Memory B cell (primary cell): ENCODE data around the gene HMCN2.

Experiments
- ATAC-seq: fragments of 150-1000 bp; cut with Tn5 transposase; 2 replicates; pipeline ENCODE4 v1.10.0; 2021; ENCODE audit warnings: low read depth, mild to moderate bottlenecking, moderate library complexity
- DNase-seq, 2 donors: peaks; one replicate each; pipeline ENCODE4 v3.0.0; 2022; ENCODE audit warnings: low spot score in 2 of 2
- H3K27ac Mint-ChIP-seq: one replicate; pipeline ENCODE4 v1.8.0; 2022; ENCODE audit warnings: mild to moderate bottlenecking, moderate library complexity, mixed read lengths
- H3K27me3 Mint-ChIP-seq: one replicate; pipeline ENCODE4 v1.8.0; 2022; ENCODE audit warnings: mixed read lengths
- H3K36me3 Mint-ChIP-seq: one replicate; pipeline ENCODE4 v1.8.0; 2022; ENCODE audit warnings: mild to moderate bottlenecking, mixed read lengths
- H3K4me1 Mint-ChIP-seq: one replicate; pipeline ENCODE4 v1.8.0; 2022; ENCODE audit warnings: mixed read lengths
- H3K4me3 Mint-ChIP-seq: one replicate; pipeline ENCODE4 v1.8.0; 2022; ENCODE audit warnings: mild to moderate bottlenecking, moderate library complexity, mixed read lengths
- H3K9me3 Mint-ChIP-seq: one replicate; pipeline ENCODE4 v1.8.0; 2022; ENCODE audit warnings: mixed read lengths

The HMCN2 gene

GRCh38 chr9:130325921-130326320 lies 60.4 kb downstream of the HMCN2 start:
- DNase-seq (no peak), ATAC-seq (no peak)
- no peaks in the 10 kb centered on the region for H3K36me3 Mint-ChIP-seq
- H3K27me3 Mint-ChIP-seq = peaks cover 30% of the 10 kb centered on the region
- no peak overlapping the region for H3K4me3 Mint-ChIP-seq
- H3K9me3 Mint-ChIP-seq = no peaks in the 10 kb centered on the region
- H3K27ac Mint-ChIP-seq = no peak overlapping the region
- H3K4me1 Mint-ChIP-seq = peaks cover 2% of the 10 kb centered on the region

- DNase-seq (no peak), ATAC-seq (no peak)
- no peaks in the 10 kb centered on the region for H3K36me3 Mint-ChIP-seq
- H3K9me3 Mint-ChIP-seq = no peaks in the 10 kb centered on the region
- H3K4me3 Mint-ChIP-seq = no peak overlapping the region
- H3K27me3 Mint-ChIP-seq = peaks cover 26% of the 10 kb centered on the region
- peaks cover 2% of the 10 kb centered on the region for H3K4me1 Mint-ChIP-seq
- H3K27ac Mint-ChIP-seq = no peak overlapping the region
Observed at GRCh38 chr9:130327070-130327780, 61.7 kb downstream of the HMCN2 start.

GRCh38 chr9:130327781-130328348 lies 62.3 kb downstream of the HMCN2 start:
- DNase-seq (no peak), ATAC-seq (no peak)
- Mint-ChIP-seq H3K4me3 (no peak overlapping the region), H3K4me1 (peaks cover 2% of the 10 kb centered on the region), H3K9me3 (no peaks in the 10 kb centered on the region), H3K27me3 (peaks cover 26% of the 10 kb centered on the region), H3K36me3 (no peaks in the 10 kb centered on the region), H3K27ac (no peak overlapping the region)

- DNase-seq (no peak), ATAC-seq (no peak)
- peaks cover 2% of the 10 kb centered on the region for H3K4me1 Mint-ChIP-seq
- H3K4me3 Mint-ChIP-seq = no peak overlapping the region
- H3K36me3 Mint-ChIP-seq = no peaks in the 10 kb centered on the region
- H3K27me3 Mint-ChIP-seq = peaks cover 25% of the 10 kb centered on the region
- no peak overlapping the region for H3K27ac Mint-ChIP-seq
- no peaks in the 10 kb centered on the region for H3K9me3 Mint-ChIP-seq
Observed at GRCh38 chr9:130328349-130328801, 62.8 kb downstream of the HMCN2 start.

GRCh38 chr9:130329061-130329460 lies 63.5 kb downstream of the HMCN2 start:
- DNase-seq = no peak
- Mint-ChIP-seq H3K27ac (no peak overlapping the region), H3K4me3 (no peak overlapping the region), H3K36me3 (no peaks in the 10 kb centered on the region), H3K27me3 (peaks cover 31% of the 10 kb centered on the region), H3K4me1 (peaks cover 2% of the 10 kb centered on the region), H3K9me3 (no peaks in the 10 kb centered on the region)
- ATAC-seq = no peak

GRCh38 chr9:130330202-130330862 lies 64.8 kb downstream of the HMCN2 start:
- ATAC-seq (no peak), DNase-seq (no peak)
- no peak overlapping the region for H3K4me3 Mint-ChIP-seq
- H3K36me3 Mint-ChIP-seq = no peaks in the 10 kb centered on the region
- H3K27ac Mint-ChIP-seq = no peak overlapping the region
- no peaks in the 10 kb centered on the region for H3K9me3 Mint-ChIP-seq
- peaks cover 38% of the 10 kb centered on the region for H3K27me3 Mint-ChIP-seq
- H3K4me1 Mint-ChIP-seq = peaks cover 2% of the 10 kb centered on the region

- Mint-ChIP-seq H3K27ac (no peak overlapping the region), H3K36me3 (no peaks in the 10 kb centered on the region), H3K4me1 (peaks cover 2% of the 10 kb centered on the region), H3K4me3 (no peak overlapping the region), H3K27me3 (peaks cover 37% of the 10 kb centered on the region), H3K9me3 (peaks cover 1% of the 10 kb centered on the region)
- no peak for DNase-seq
- ATAC-seq = no peak
Observed at GRCh38 chr9:130331061-130331460, 65.5 kb downstream of the HMCN2 start.

GRCh38 chr9:130331573-130331972 lies 66.0 kb downstream of the HMCN2 start:
- no peak for DNase-seq
- no peak overlapping the region for H3K4me3 Mint-ChIP-seq
- no peaks in the 10 kb centered on the region for H3K36me3 Mint-ChIP-seq
- peaks cover 34% of the 10 kb centered on the region for H3K27me3 Mint-ChIP-seq
- H3K9me3 Mint-ChIP-seq = peaks cover 1% of the 10 kb centered on the region
- H3K27ac Mint-ChIP-seq = no peak overlapping the region
- peaks cover 2% of the 10 kb centered on the region for H3K4me1 Mint-ChIP-seq
- ATAC-seq = no peak

GRCh38 chr9:130332384-130332926 lies 66.9 kb downstream of the HMCN2 start:
- H3K9me3 Mint-ChIP-seq = peaks cover 1% of the 10 kb centered on the region

GRCh38 chr9:130333041-130333711 lies 67.6 kb downstream of the HMCN2 start:
- no peaks in the 10 kb centered on the region for H3K36me3 Mint-ChIP-seq
- no peak overlapping the region for H3K27ac Mint-ChIP-seq
- peaks cover 33% of the 10 kb centered on the region for H3K27me3 Mint-ChIP-seq
- H3K4me1 Mint-ChIP-seq = peaks cover 2% of the 10 kb centered on the region
- H3K4me3 Mint-ChIP-seq = no peak overlapping the region
- H3K9me3 Mint-ChIP-seq = peaks cover 1% of the 10 kb centered on the region
- DNase-seq (no peak), ATAC-seq (peak; percentile 29)

More at GRCh38 chr9:130332384-130332926, 66.9 kb downstream of the HMCN2 start:
- no peak overlapping the region for H3K4me3 Mint-ChIP-seq
- H3K27me3 Mint-ChIP-seq = peaks cover 31% of the 10 kb centered on the region
- DNase-seq (no peak), ATAC-seq (no peak)
- H3K36me3 Mint-ChIP-seq = no peaks in the 10 kb centered on the region
- H3K4me1 Mint-ChIP-seq = peaks cover 2% of the 10 kb centered on the region
- H3K27ac Mint-ChIP-seq = no peak overlapping the region

- ATAC-seq = no peak
Observed at GRCh38 chr9:130333712-130334062, 68.1 kb downstream of the HMCN2 start.

GRCh38 chr9:130334915-130335314 lies 69.4 kb downstream of the HMCN2 start:
- Mint-ChIP-seq H3K36me3 (no peaks in the 10 kb centered on the region), H3K4me3 (no peak overlapping the region), H3K27ac (no peak overlapping the region), H3K9me3 (peaks cover 1% of the 10 kb centered on the region), H3K4me1 (peaks cover 1% of the 10 kb centered on the region), H3K27me3 (peaks cover 28% of the 10 kb centered on the region)
- DNase-seq (no peak), ATAC-seq (no peak)

More at GRCh38 chr9:130333712-130334062, 68.1 kb downstream of the HMCN2 start:
- DNase-seq = no peak
- H3K27ac Mint-ChIP-seq = no peak overlapping the region
- peaks cover 1% of the 10 kb centered on the region for H3K9me3 Mint-ChIP-seq
- no peaks in the 10 kb centered on the region for H3K36me3 Mint-ChIP-seq
- no peak overlapping the region for H3K4me3 Mint-ChIP-seq
- peaks cover 31% of the 10 kb centered on the region for H3K27me3 Mint-ChIP-seq
- H3K4me1 Mint-ChIP-seq = peaks cover 2% of the 10 kb centered on the region

GRCh38 chr9:130336027-130336610 lies 70.6 kb downstream of the HMCN2 start:
- DNase-seq (no peak), ATAC-seq (no peak)
- Mint-ChIP-seq H3K27ac (no peak overlapping the region), H3K36me3 (no peaks in the 10 kb centered on the region), H3K27me3 (peaks cover 21% of the 10 kb centered on the region), H3K4me1 (no peaks in the 10 kb centered on the region), H3K4me3 (no peak overlapping the region), H3K9me3 (peaks cover 1% of the 10 kb centered on the region)
